Smooth muscle cell (in vitro differentiated cells): ENCODE measurements around the gene LYPD4. TPM values are rescaled to one million over a fixed set of nuclear protein-coding genes. Genes with fewer than 3 reads are reported as not detected.

ENCODE experiments used
- DNase-seq: peaks from one replicate; lab custom pipeline; 2025; ENCODE audit not compliant: unreplicated experiment; lab: John Stamatoyannopoulos, UW
- H2AFZ ChIP-seq: fragments of 200-600 bp; sonication (generic); 2 replicates; pipeline ENCODE4 v1.6.0; 2016; ENCODE audit warnings: antibody characterized with exemption, low read depth, mild to moderate bottlenecking
- H3F3A ChIP-seq: fragments of 200-600 bp; sonication (generic); 2 replicates; pipeline ENCODE4 v1.6.0; 2017; ENCODE audit warnings: antibody characterized with exemption, low read depth
- H3K27ac ChIP-seq: fragments of 200-600 bp; sonication (generic); 2 replicates; pipeline ENCODE4 v1.5.1; 2016; ENCODE audit warnings: low read depth, mild to moderate bottlenecking
- H3K27me3 ChIP-seq: fragments of 200-600 bp; sonication (generic); 2 replicates; pipeline ENCODE4 v1.6.1; 2016; ENCODE audit warnings: low read depth, mild to moderate bottlenecking
- H3K36me3 ChIP-seq: fragments of 200-600 bp; sonication (generic); 2 replicates; pipeline ENCODE4 v1.5.1; 2016; ENCODE audit warnings: low read depth
- H3K4me1 ChIP-seq: fragments of 200-600 bp; sonication (generic); 2 replicates; pipeline ENCODE4 v1.5.1; 2016; ENCODE audit warnings: low read depth
- H3K4me2 ChIP-seq: fragments of 200-600 bp; sonication (generic); 2 replicates; pipeline ENCODE4 v1.6.0; 2016; ENCODE audit warnings: mild to moderate bottlenecking
- H3K4me3 ChIP-seq: fragments of 200-600 bp; sonication (generic); 2 replicates; pipeline ENCODE4 v1.5.1; 2016; ENCODE audit warnings: mild to moderate bottlenecking
- H3K79me2 ChIP-seq: fragments of 200-600 bp; sonication (generic); 2 replicates; pipeline ENCODE4 v1.6.0; 2016; ENCODE audit warnings: low read depth, mild to moderate bottlenecking
- H3K9ac ChIP-seq: fragments of 200-600 bp; sonication (generic); 2 replicates; pipeline ENCODE4 v1.6.0; 2016; ENCODE audit warnings: low read depth
- H3K9me3 ChIP-seq: fragments of 200-600 bp; sonication (generic); replicated peaks from 2 replicates; pipeline ENCODE4 v1.5.1; 2016; ENCODE audit warnings: low read depth
- H4K20me1 ChIP-seq: fragments of 200-600 bp; sonication (generic); 2 replicates; pipeline ENCODE4 v1.6.0; 2016; ENCODE audit warnings: low read depth
- CTCF ChIP-seq: fragments of 200-600 bp; sonication (generic); IDR thresholded peaks from 2 replicates; pipeline ENCODE4 v1.5.1; 2017; ENCODE audit warnings: borderline replicate concordance, mild to moderate bottlenecking, antibody characterized with exemption; ENCODE audit not compliant: insufficient read depth, poor library complexity, severe bottlenecking
- WGBS: methylation state at CpG from one replicate; pipeline ENCODE4 v1.1.7; 2016; ENCODE audit warnings: low lambda C conversion rate; 5-methylcytosine and 5-hydroxymethylcytosine counted together
- polyA plus RNA-seq: library from polyadenylated mRNA; unstranded; fragments of >200 nt; fragmentation: Nextera tagmentation; extraction: Ambion mirVana; gene quantifications from 2 replicates; pipeline ENCODE4 v1.2.1, GENCODE V29; 2016
- total RNA-seq: library from RNA; depleted of rRNA; stranded (reverse); fragments of >200 nt; gene quantifications from 2 replicates; pipeline ENCODE4 v1.2.3, GENCODE V29; 2014

Gene LYPD4
- total and polyA plus RNA-seq, 2 experiments from 2014 or later = not detected

GRCh38 chr19:41861116-41861768 lies 16.8 kb upstream of the LYPD4 start:
- peaks cover 5% of the 10 kb centered on the region for H3K36me3 ChIP-seq
- peak overlapping the region; percentile 99 for H3K9ac ChIP-seq
- H3F3A ChIP-seq = peaks cover 8% of the 10 kb centered on the region
- TF ChIP-seq CTCF = no peak
- H3K27ac ChIP-seq = peak overlapping the region; percentile 91
- no peak for DNase-seq
- peak overlapping the region; percentile 88 for H3K4me2 ChIP-seq
- no peaks in the 10 kb centered on the region for H3K9me3 ChIP-seq
- no peak overlapping the region for H2AFZ ChIP-seq
- peaks cover 59% of the 10 kb centered on the region for H4K20me1 ChIP-seq
- H3K27me3 ChIP-seq = no peaks in the 10 kb centered on the region
- peaks cover 21% of the 10 kb centered on the region for H3K4me1 ChIP-seq
- H3K79me2 ChIP-seq = peaks cover 60% of the 10 kb centered on the region
- peak overlapping the region; percentile 69 for H3K4me3 ChIP-seq
- 55% methylated on average over 9 of the region's 9 CpGs for WGBS

GRCh38 chr19:41860419-41861115 lies 16.1 kb upstream of the LYPD4 start:
- Histone ChIP-seq H3K9me3 (no peaks in the 10 kb centered on the region), H3K36me3 (peaks cover 5% of the 10 kb centered on the region), H4K20me1 (peaks cover 52% of the 10 kb centered on the region), H3K27me3 (no peaks in the 10 kb centered on the region), H2AFZ (no peak overlapping the region), H3K4me1 (peaks cover 21% of the 10 kb centered on the region), H3F3A (peaks cover 5% of the 10 kb centered on the region), H3K9ac (peak overlapping the region; percentile 99), H3K4me2 (peak overlapping the region; percentile 88), H3K79me2 (peaks cover 55% of the 10 kb centered on the region), H3K4me3 (peak overlapping the region; percentile 69), H3K27ac (peak overlapping the region; percentile 91)
- WGBS = 1% methylated on average over 32 of the region's 45 CpGs
- no peak for DNase-seq
- TF ChIP-seq CTCF = no peak

DNA sequence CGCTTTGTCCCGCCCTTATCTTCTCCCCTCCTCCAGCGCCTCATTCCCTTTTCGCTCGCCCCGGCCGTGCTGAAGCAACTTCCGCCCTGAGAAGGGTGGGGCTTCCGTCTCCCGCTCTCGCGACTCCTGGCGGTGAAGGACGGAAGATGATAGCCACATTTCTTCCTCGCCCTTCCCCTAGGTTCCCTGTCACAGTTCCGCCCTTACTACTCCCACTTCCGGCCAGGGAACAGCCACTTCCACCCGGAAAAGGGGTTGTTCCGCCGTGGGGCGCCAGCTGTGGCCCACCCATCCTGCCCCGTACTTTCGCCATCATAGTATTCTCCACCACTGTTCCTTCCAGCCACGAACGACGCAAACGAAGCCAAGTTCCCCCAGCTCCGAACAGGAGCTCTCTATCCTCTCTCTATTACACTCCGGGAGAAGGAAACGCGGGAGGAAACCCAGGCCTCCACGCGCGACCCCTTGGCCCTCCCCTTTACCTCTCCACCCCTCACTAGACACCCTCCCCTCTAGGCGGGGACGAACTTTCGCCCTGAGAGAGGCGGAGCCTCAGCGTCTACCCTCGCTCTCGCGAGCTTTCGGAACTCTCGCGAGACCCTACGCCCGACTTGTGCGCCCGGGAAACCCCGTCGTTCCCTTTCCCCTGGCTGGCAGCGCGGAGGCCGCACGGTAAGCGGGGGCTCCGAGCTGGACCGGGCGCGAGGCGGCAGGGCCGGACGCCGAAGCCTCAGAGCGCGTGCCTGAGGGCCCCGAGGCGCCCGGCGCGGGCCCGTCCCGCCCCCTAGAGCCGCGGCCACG lies 15.3 kb upstream of the LYPD4 start, which contains the start of gene RPS19:
TSS of gene RPS19 (plus strand) at position 638 of the 801 bp plus-strand sequence. CDS start 520 bp downstream, outside the sequence.
- Histone ChIP-seq H4K20me1 (peaks cover 44% of the 10 kb centered on the region), H3K9ac (peak within 1 kb of the TSS; percentile 99), H3K79me2 (peaks cover 48% of the 10 kb centered on the region), H3K4me1 (peaks cover 21% of the 10 kb centered on the region), H3K4me2 (peak within 1 kb of the TSS; percentile 88), H3K36me3 (peaks cover 5% of the 10 kb centered on the region), H2AFZ (peak within 1 kb of the TSS; percentile 82), H3K27ac (peak within 1 kb of the TSS; percentile 91), H3K27me3 (no peaks in the 10 kb centered on the region), H3F3A (peaks cover 5% of the 10 kb centered on the region), H3K9me3 (no peaks in the 10 kb centered on the region), H3K4me3 (peak within 1 kb of the TSS; percentile 69)
- DNase-seq = peak; percentile 97
- WGBS = 0% methylated on average over 66 of the region's 76 CpGs
- TF ChIP-seq CTCF = peak; percentile 47
